ENCODE data around the gene CCDC136.

Gene CCDC136

DNA sequence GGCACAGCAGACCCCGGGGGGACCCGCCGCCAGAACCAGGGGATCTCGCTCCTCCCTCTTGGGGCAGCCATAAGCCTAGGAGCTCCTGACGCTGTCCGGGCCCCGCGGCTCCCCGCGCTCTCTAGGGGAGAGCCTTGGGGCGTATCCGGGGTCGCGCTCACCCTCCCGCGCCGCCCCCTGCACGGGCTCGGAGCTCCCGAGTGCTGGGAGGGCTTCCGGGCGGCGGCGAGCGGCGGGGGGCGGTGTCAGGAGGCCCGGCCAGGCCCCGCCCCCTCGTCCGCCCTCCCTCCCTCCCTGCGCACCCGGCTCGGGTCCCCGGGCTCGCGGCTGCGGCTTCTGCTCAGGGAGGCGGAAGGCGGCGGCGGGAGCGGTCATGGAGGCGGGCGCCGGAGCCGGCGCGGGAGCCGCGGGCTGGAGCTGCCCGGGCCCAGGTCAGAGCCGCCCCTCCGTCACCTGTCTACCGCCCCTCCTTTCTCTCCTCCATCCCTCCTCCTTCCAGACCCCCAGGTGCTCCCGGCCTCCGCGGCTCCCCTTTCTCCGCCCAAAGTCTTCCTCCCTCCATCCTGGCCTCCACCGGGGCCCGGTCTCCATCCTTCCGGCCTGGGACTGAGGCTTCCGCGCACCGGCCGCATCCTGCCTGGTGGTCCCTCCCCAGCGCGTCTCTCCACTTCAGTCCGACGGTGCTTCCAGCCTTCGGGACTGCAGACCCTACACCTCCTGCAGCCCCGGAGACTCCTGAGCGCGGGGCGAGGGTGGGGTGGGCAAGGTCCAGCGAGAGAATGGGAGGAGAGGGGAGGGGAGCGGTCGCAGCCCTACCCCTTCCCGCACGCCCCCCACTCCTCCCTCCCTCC is at the start of gene CCDC136:
Gene CCDC136 (plus strand): TSS at position 848 of the 851 bp plus-strand sequence. CDS start 444 bp downstream, outside the sequence.
- peak; percentile 53 for DNase-seq (ENCODE audit: low spot score)

DNA sequence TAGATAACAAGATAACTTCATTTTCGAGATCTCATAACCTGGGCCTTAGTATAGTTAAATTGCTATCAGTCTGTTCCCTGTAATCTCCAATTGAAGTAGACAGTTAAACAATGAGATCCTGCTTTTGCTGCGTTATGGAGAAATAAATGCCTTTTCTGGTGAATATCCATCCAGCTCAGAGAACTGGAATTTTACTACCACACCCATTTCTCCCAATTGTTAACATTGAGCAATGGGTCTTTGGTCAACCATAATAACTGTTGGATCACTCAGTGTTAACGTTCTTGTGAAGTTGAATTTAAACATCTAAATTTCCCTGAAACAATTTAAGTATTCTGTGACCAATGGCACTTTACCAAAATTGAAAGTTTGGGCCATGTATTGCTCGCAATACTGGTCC is 49.6 kb upstream of the CCDC136 start:
- no peak for DNase-seq (ENCODE audit: low spot score)

GRCh38 chr7:128743112-128743772 is 48.5 kb upstream of the CCDC136 start:
- DNase-seq (ENCODE audit: low spot score): no peak

DNA sequence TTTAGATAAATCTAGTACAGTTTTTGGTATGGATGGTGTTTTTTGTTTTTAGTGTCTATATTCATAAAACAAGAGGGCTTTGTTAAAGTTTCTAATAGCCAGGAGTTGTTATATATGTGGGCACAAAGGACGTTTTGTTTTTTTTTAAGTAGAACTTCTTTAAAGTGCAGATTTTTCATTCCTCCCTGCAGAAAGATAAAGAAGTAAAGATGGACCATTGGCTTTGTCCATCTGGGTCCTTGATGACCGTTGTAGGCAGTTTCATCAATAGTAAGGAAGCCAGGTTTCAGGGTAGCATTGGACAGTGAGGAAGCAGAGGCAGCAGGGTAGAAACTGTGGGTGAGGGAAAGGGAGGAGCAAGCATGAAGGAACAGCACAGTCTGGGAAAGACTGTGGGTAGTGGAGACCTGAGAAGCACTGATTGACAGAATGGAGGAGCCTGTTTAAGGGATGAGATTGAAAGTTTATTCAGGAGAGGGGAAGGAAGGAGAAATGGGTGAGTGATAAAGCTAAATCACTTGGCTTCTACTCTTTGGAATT is 47.3 kb upstream of the CCDC136 start:
- DNase-seq (ENCODE audit: low spot score): no peak

DNA sequence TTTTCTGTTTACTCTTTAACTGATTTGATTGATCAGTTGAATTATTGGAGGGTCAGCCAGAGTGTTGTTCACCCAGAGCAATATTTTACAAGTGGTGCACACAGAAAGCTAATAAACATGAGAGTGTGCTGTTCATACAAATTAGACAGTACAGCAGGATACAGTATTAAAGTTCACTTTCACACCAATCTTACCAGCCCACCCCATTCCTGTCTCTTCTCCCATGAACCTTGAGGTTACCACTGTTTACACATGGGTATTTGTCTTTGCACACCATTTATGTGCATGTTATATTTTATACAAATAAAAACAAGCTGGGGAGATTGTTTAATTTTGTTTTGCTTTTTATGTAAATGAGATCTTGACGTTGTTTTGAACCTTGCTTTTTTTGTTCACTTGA is 46.1 kb upstream of the CCDC136 start:
- DNase-seq (ENCODE audit: low spot score): no peak

DNA sequence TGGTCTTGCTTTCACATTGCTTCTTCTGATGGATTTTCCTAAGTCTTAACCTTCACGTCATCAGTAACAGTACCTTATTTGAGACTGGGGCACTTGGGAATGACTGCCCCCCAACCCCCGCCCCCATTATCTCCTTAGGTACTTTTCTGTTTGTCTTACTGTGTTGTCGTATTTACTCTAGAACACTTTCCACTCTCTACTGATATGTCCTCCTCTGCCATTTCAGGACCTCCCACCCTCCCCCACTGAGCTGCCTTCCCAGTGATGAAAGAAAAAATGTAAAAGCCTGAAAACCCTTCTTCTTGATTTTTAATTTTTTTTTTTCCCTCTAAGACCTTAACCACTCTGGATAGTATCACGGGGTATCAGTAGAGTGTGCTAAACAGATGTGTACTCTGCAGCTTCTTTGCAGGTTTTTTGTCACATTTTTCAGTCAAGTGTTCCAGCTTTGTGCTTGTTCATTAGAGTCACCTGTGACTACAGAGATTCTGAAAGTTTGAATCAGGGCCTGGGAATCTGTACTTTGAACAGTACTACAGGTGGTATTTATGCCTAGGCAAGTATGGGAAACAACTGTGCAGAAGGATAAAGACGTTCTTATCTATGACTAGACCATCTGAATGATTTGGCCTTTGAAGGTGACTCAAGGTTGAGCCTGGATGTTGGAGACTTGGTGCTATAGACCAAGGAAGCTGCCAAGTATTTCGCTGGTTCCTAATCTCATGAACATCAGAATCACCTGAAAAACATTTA is 44.3 kb upstream of the CCDC136 start:
- DNase-seq (ENCODE audit: low spot score): no peak

DNA sequence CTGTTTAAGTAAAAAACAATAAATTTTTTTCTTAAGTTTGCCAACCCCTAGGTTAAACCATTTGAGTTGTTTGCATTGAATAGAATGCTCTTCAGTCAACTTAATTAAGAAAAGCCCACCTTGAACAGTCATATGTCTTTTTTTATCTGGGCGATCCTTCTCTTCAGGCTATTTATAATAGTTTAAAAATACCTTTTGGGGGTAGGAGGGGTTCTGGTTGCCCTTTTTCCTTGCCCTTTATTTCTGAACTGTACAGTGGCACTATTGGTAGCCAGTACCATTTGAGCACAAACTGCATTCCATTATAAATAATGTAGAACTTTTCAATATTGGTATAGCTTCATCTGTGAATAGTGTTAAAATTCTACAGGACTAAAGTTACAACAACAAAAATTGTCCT is 39.5 kb upstream of the CCDC136 start:
- no peak for DNase-seq (ENCODE audit: low spot score)

DNA sequence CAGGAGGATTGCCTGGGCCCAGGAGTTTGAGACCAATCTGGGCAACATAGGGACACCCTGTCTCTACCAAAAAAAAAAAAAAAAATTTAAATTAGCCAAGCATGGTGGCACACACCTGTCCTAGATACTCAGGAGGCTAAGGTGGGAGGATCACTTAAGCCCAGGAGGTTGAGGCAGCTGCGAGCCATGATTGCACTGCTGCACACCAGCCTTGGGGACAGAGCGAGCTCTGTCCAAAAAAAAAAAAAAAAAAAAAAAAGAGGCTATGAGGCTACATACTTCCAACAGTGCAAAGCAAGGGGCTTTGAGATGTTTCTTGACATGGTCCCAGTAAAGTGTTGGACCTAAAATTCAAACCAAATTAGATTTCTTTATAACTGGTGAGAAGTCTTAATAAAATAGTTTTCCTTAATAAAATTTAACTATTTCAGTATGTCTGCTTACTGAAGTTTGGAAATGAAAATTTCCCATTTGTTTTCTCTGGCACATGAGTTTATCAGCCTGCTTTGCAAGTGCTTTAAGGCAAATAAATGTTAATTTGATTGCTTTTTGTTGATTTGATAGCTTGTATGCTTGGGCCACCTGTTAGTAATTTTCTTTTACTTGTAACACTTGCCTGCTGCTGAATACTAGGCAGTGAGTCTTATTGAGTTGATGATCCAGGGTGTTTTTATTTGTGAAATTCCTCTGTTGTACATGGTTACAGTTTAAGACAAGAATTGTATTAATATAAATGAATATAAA is 36.5 kb upstream of the CCDC136 start:
- DNase-seq (ENCODE audit: low spot score): no peak

- DNase-seq (ENCODE audit: low spot score): peak; percentile 24
Observed at GRCh38 chr7:128755819-128756476, 35.8 kb upstream of the CCDC136 start.

GRCh38 chr7:128757203-128757602 is 34.6 kb upstream of the CCDC136 start:
- no peak for DNase-seq (ENCODE audit: low spot score)

DNA sequence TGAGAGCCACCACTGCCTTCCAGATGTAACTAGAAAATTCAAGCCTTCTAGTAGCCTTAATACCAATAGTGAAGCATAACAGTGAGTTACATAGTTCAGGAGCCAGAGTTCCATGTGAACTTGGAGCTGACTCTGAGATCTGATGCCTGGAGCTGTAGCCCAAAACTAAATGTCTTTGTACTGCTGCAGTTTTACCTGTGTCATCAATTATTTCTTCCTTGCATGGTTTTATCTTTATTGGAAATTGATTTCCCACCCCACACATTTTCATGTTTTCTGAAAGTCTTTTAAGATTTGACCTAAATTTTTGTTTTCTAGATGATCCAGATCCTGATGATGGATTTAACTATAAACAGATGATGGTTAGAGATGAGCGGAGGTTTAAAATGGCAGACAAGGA is 33.2 kb upstream of the CCDC136 start:
- DNase-seq (ENCODE audit: low spot score): no peak

DNA sequence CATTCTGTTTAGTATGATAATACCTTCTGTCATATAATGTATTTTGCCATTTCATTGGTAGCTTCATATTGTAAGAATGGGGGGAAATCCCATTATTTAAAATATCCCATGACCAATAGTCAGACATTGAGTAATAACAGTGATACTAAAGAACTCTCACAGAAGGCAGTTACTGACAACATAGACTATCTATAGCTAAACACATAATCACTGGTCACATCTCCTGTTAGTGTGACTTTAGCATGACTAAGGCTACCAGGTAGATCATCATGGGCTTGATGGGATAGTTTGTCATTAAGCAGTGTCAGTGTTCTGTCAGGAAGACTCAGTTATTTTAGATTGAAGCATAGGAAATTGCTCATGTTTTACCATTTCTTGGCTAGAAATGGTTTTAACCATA is 32.5 kb upstream of the CCDC136 start:
- no peak for DNase-seq (ENCODE audit: low spot score)

DNA sequence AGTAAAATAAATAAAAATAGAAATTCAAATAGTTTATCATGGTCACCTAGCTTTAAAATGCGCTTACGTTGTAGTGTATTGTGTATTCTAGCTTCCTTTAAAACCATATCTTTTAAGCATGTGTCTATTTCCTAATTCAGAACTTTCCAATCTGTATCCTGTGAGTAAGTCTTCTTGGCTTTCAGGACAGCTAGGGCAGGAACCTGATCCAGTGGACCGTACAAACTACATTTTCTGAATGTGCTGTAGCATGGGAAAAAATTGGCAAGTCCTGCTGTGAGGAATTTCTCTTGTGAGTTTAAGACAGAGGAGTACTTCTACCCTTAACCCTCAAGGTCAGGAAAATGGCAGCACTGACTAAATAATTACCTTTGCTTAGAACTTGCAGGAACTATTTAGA is 28.2 kb upstream of the CCDC136 start:
- DNase-seq (ENCODE audit: low spot score): no peak

DNA sequence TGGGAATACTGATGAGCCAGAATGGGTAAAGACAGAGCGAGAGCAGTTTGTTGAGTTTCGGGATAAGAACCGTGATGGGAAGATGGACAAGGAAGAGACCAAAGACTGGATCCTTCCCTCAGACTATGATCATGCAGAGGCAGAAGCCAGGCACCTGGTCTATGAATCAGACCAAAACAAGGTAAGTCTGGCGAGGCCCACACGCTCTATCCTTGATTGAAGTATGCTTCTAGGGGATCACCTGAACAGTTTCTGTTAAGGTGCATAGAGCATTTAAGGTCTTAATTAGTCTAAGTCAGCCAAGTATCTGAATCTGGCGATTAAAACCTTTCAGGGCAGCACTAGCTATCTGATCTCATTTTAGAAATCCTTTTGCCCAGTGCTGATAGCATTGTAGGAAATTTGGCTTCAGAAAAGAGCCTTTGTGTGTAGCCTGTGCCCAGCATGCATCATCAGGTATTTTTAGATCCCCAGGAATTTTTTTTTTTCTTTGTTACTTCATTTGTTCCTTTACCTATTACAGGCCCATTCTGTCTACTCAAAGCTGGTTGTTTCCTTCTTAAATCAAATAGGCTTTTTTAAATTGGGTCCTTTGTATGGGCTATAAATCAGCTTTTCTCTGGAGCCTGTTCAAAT is 24.2 kb upstream of the CCDC136 start:
- DNase-seq (ENCODE audit: low spot score): no peak

DNA sequence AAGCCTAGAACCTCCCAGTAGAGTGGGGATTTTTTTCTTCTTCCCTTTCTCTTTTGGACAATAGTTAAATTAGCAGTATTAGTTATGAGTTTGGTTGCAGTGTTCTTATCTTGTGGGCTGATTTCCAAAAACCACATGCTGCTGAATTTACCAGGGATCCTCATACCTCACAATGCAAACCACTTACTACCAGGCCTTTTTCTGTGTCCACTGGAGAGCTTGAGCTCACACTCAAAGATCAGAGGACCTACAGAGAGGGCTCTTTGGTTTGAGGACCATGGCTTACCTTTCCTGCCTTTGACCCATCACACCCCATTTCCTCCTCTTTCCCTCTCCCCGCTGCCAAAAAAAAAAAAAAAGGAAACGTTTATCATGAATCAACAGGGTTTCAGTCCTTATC is 21.5 kb upstream of the CCDC136 start:
- DNase-seq (ENCODE audit: low spot score): no peak

DNA sequence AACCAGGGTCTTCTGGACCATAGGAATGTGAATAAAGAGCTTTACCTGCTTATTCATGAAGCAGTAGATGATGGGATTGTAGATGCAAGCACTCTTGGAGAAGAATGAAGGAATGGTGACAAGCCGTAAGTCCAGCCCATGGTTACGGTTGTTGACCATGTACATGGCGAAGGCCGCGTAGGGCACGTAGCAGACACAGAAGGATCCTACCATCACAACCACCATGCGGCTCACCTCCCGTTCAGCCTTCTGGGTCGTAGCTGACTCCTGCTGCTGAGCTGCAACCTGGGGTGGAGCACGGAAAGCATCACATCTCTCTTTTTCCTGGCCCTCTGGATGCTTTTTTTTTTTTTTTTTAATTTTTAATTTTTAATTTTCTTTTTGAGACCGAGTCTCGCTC is 18.2 kb upstream of the CCDC136 start:
- no peak for DNase-seq (ENCODE audit: low spot score)

DNA sequence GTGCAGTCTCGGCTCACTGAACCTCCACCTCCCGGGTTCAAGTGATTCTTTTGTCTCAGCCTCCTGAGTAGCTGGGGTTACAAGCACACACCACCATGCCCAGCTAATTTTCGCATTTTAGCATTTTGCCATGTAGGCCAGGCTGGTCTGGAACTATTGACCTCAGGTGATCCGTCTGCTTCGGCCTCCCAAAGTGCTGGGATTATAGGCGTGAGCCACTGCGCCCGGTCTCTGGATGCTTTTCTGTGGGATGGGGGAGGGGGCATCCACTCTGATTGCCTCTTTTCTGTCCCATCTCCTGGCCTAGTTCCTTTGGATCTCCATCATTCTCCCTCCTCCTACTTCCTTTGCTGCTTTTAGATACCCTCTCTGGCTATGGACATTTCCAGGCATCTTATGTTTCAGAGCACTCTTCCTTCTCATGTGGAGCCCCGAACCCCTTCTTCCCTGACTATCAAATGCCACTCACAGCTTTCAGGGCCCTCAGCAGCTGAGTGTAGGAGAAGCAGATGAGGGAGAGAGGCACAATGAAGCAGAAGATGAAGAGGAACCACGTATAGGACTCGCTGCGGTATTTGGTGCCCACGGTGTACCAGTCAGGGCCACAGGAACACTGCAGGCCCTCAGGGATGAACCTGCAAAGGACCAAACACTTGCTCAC is 17.6 kb upstream of the CCDC136 start:
- no peak for DNase-seq (ENCODE audit: low spot score)

GRCh38 chr7:128774921-128775320 is 16.8 kb upstream of the CCDC136 start:
- no peak for DNase-seq (ENCODE audit: low spot score)

DNA sequence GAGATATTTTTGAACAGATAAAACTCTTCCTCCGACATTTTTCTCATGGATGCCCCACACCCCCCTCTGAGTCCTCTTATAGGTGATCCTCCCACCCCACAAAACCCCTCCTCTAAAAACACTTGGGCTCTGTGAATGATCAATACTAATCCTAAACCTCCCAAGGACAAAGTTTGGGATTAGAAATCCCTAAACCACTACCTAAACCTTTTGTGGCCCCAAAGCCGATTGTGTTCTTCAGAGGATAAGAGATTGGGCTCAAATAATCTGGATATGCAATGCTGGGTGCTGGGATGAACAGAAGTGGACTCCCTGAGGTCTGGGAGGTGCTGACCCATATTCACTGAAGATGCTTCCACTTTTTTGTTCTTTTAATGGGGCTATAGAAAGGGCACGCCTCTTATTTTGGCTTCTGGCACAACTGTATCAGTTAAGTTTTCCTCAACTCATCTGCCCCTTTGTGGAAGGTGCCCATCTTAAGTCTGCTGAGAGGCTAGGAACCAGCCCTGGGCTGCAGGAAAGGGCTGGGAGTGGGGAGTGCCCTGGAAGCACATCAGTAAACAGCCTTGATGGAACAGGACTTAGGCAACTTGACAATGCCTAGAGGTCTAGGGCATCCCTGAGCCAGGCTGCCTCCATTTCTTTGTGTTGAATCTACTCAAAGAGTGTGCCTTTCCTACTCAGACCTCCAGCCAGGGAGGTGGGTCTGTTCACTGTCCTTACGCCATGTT is 15.9 kb upstream of the CCDC136 start, which contains the start of gene OPN1SW:
Gene OPN1SW (minus strand): TSS at position 51 of the 731 bp plus-strand sequence. CDS start 13 bp downstream, at position 38.
- no peak for DNase-seq (ENCODE audit: low spot score)
